Measurements from ENCODE around the gene INTU. TPM values are rescaled to one million over a fixed set of nuclear protein-coding genes. Genes with fewer than 3 reads are reported as not detected.

INTU gene
- total RNA-seq, 3 donors from 2014 or later = 7.0 to 22.4 (median 11.1) TPM

DNA sequence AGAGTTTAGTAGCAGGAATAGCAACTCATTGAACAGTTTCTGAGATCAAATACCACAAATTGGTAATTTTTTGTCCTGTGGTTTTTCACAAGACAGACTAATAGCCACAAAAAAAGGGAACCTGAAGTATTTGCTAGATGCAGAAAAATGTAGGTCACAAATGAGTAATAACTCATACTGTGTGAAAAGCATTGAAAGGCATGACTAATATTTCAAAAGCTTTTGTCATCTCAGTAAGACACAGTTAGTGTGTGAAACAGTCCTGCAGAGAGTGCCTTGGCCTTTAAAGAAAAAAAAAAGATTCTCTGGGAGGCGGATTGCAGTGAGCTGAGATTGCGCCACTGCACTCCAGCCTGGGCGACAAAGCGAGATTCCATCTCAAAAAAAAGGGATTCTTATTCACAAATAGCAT, 66.0 kb downstream of the INTU start:
- intact Hi-C loops (cut with DNase I; ENCODE audit: low total_unique reads) = no loop called here
- no peak for DNase-seq (ENCODE audit: low spot score in 2 of 2)
- no peaks in the 10 kb centered on the region for H3K4me1 ChIP-seq
- H3K36me3 ChIP-seq = no peaks in the 10 kb centered on the region
- no peak overlapping the region for H3K27ac ChIP-seq
- H3K9me3 ChIP-seq = peaks cover 0 to 12% of the 10 kb centered on the region in 2 donors
- H3K27me3 ChIP-seq = no peaks in the 10 kb centered on the region
- TF ChIP-seq, protein P1, sequence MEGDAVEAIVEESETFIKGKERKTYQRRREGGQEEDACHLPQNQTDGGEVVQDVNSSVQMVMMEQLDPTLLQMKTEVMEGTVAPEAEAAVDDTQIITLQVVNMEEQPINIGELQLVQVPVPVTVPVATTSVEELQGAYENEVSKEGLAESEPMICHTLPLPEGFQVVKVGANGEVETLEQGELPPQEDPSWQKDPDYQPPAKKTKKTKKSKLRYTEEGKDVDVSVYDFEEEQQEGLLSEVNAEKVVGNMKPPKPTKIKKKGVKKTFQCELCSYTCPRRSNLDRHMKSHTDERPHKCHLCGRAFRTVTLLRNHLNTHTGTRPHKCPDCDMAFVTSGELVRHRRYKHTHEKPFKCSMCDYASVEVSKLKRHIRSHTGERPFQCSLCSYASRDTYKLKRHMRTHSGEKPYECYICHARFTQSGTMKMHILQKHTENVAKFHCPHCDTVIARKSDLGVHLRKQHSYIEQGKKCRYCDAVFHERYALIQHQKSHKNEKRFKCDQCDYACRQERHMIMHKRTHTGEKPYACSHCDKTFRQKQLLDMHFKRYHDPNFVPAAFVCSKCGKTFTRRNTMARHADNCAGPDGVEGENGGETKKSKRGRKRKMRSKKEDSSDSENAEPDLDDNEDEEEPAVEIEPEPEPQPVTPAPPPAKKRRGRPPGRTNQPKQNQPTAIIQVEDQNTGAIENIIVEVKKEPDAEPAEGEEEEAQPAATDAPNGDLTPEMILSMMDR (IDR thresholded peaks at IDR 0.05) = no peak
- TF ChIP-seq POLR2A (IDR thresholded peaks at IDR 0.05) = no peak
- TF ChIP-seq POLR2AphosphoS5 (IDR thresholded peaks at IDR 0.05) = no peak
- no peak overlapping the region for H3K4me3 ChIP-seq

DNA sequence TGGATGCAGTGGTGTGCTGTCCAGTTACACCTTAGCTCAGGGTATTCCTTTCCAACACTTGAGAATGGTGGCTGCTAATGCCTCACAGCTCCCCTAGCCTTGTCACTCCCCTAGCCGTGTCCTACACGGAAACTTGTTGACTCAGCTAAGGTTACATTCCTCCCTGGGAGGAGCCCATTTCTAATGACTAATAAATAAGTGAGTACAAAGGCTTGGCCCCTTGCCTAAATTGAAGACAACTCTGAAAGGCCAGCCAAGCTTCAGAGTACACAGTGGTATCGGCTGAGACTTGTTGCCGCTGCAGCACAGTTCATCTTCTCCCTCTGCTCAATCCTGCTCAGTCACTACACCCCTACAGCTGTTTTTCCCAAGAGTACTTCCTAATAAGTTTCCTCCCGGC, 76.2 kb downstream of the INTU start:
- peak in 1 of 3 donors; percentile 30 for TF ChIP-seq POLR2AphosphoS5 (IDR thresholded peaks at IDR 0.05)
- TF ChIP-seq, protein P1 (IDR thresholded peaks at IDR 0.05) = no peak
- peak in 1 of 2 donors; percentile 49 for DNase-seq (ENCODE audit: low spot score in 2 of 2)

DNA sequence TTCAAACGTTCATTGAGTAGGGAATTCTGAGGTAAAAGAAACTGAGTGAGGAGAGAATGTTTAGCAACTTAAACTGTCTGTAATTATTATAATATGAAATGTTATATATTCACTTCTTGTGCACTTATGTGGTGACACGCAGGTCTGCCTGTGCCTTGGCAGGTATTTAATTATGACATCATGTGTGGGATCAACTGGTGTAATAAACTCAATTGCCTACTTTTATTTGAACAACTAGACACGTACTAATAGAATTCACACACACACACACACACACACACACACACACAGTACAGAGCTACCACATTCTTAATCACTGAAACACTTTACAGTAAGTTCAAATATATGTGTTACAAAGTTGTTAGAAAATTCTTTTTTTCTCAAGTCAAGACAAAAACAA, 76.7 kb downstream of the INTU start:
- peak overlapping the region; percentile 44 to 61 for H3K27ac ChIP-seq
- intact Hi-C loops (cut with DNase I; ENCODE audit: low total_unique reads) = no loop called here
- DNase-seq (ENCODE audit: low spot score in 2 of 2) = no peak

More for the DNA sequence above, 76.2 kb downstream of the INTU start:
- Histone ChIP-seq H3K36me3 (no peaks in the 10 kb centered on the region), H3K27me3 (no peaks in the 10 kb centered on the region), H3K4me1 (no peaks in the 10 kb centered on the region), H3K9me3 (no peaks in the 10 kb centered on the region), H3K4me3 (peak overlapping the region in 1 of 3 donors; percentile 23), H3K27ac (peak overlapping the region; percentile 44 to 61)
- intact Hi-C loops (cut with DNase I; ENCODE audit: low total_unique reads) = no loop called here

DNA sequence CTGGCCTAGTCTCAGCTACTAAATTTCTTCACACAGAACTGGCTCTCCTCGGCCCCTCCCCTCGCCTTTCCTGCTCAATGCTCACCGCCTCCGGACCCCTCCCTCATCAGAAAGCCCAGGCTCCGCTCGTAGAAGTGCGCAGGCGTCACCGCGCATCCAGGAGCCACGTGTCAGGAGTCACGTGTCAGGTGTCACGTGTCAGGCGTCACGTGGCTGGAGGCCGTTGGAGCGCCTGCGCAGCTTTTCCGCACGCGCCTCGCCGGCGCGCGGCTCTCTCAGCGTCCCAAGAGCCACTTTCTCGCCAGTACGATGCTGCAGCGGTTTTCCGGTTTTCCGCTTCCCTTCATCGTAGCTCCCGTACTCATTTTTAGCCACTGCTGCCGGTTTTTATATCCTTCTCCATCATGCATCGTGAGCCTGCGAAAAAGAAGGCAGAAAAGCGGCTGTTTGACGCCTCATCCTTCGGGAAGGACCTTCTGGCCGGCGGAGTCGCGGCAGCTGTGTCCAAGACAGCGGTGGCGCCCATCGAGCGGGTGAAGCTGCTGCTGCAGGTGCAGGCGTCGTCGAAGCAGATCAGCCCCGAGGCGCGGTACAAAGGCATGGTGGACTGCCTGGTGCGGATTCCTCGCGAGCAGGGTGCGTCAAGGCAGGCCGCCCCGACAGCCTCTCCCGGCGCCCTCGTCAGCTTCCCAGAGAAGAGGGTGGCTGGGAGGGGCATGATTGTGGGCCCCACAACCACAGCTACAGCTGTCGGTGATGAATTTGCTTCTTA, 97.6 kb downstream of the INTU start, which contains the start of gene SLC25A31:
Gene SLC25A31, plus strand, starts transcription at position 259 of the 772 bp plus-strand sequence. Its CDS starts 146 bp downstream, at position 405.
- Histone ChIP-seq H3K27me3 (no peaks in the 10 kb centered on the region), H3K4me1 (no peaks in the 10 kb centered on the region), H3K9me3 (no peaks in the 10 kb centered on the region), H3K27ac (no peak within 1 kb of the TSS), H3K4me3 (no peak within 1 kb of the TSS), H3K36me3 (no peaks in the 10 kb centered on the region)
- DNase-seq (ENCODE audit: low spot score in 2 of 2) = no peak
- TF ChIP-seq, protein P1 (IDR thresholded peaks at IDR 0.05) = no peak
- TF ChIP-seq POLR2A (IDR thresholded peaks at IDR 0.05) (no peak), POLR2AphosphoS5 (IDR thresholded peaks at IDR 0.05) (no peak)
- intact Hi-C loops (cut with DNase I; ENCODE audit: low total_unique reads) = loop anchor here (5.0 kb wide), 1 partner anchor 637 kb away; no protein-coding TSS in a partner anchor

More for the DNA sequence above, 76.7 kb downstream of the INTU start:
- H3K9me3 ChIP-seq = no peaks in the 10 kb centered on the region
- H3K4me1 ChIP-seq = no peaks in the 10 kb centered on the region
- no peaks in the 10 kb centered on the region for H3K27me3 ChIP-seq
- no peaks in the 10 kb centered on the region for H3K36me3 ChIP-seq
- H3K4me3 ChIP-seq = peak overlapping the region in 1 of 3 donors; percentile 23
- TF ChIP-seq POLR2A (IDR thresholded peaks at IDR 0.05) (no peak), POLR2AphosphoS5 (IDR thresholded peaks at IDR 0.05) (no peak)
- TF ChIP-seq, protein P1 (IDR thresholded peaks at IDR 0.05) = no peak

DNA sequence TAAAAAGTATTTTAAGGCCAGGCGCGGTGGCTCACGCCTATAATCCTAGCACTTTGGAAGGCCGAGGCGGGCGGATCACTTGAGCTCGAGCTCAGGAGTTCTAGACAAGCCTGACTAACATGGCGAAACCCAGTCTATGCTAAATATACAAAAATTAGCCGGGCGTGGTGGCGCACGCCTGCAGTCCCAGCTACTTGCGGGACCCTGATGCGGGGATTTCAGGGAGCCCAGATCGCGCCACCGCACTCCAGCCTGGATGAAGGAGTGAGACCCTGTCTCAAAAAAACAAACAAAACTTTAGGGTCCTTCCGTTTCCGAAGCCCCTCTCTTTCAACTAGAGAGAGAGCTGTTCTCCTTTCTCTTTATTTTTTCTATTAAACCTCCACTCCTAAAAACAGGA, 98.6 kb downstream of the INTU start:
- Histone ChIP-seq H3K27me3 (no peaks in the 10 kb centered on the region), H3K27ac (no peak overlapping the region), H3K4me3 (no peak overlapping the region), H3K9me3 (no peaks in the 10 kb centered on the region), H3K36me3 (no peaks in the 10 kb centered on the region), H3K4me1 (no peaks in the 10 kb centered on the region)
- no peak for DNase-seq (ENCODE audit: low spot score in 2 of 2)
- intact Hi-C loops (cut with DNase I; ENCODE audit: low total_unique reads) = loop anchor here (5.0 kb wide), 1 partner anchor 636 kb away; no protein-coding TSS in a partner anchor
- no peak for TF ChIP-seq POLR2A (IDR thresholded peaks at IDR 0.05)

Measured in breast epithelium (tissue), 4 donors.